SK-N-SH (cell line): ENCODE measurements around the gene RCOR3. TPM values are rescaled to one million over a fixed set of nuclear protein-coding genes. Genes with fewer than 3 reads are reported as not detected.

Experiments used
- CTCF ChIA-PET: fragments of 300-600, 350-600 bp; formaldehyde crosslinking; extraction: SDS; loops from one replicate; lab custom pipeline; 2021; lab: Yijun Ruan, JAX
- POLR2A ChIA-PET: fragments of 350-600 bp; sonication (Branson Sonifier 250); formaldehyde crosslinking; extraction: SDS; loops from one replicate; lab custom pipeline; 2020; ENCODE audit warnings: antibody characterized with exemption, inconsistent platforms; lab: Yijun Ruan, JAX
- DNase-seq: peaks from one replicate; pipeline ENCODE4 v3.0.0; 2012
- H2AFZ ChIP-seq: fragments of 200-600 bp; sonication (generic); 2 replicates; pipeline ENCODE4 v1.8.1; 2016; ENCODE audit warnings: antibody characterized with exemption, mild to moderate bottlenecking, low read depth
- H3F3A ChIP-seq: fragments of 200-600 bp; sonication (generic); replicated peaks from 2 replicates; pipeline ENCODE3; 2016; ENCODE audit warnings: antibody characterized with exemption, mild to moderate bottlenecking; ENCODE audit not compliant: insufficient read depth
- H3K27ac ChIP-seq, 2 experiments: fragments of 200-500 bp in 1 of 2; fragments of 200-600 bp in 1 of 2; sonication (Bioruptor generic) in 1 of 2; sonication (generic), shearing (Covaris generic) in 1 of 2; 2 replicates each; pipeline versions ENCODE4 v1.5.1 to v1.6.1; 2014 to 2016; ENCODE audit warnings: low read depth in 2 of 2, inconsistent platforms in 1 of 2, low read length in 1 of 2, mild to moderate bottlenecking in 1 of 2, mixed read lengths in 1 of 2
- H3K27me3 ChIP-seq: fragments of 200-600 bp; sonication (generic), shearing (Covaris generic); 2 replicates; pipeline ENCODE4 v1.6.1; 2016; ENCODE audit warnings: mixed run types; ENCODE audit not compliant: insufficient read depth
- H3K36me3 ChIP-seq, 2 experiments: fragments of 200-500 bp in 1 of 2; fragments of 200-600 bp in 1 of 2; sonication (Bioruptor generic) in 1 of 2; sonication (generic) in 1 of 2; replicated peaks in 1 of 2; 2 replicates each; pipeline versions ENCODE3 to v1.5.1; 2014 to 2016; ENCODE audit warnings: low read length in 1 of 2, mild to moderate bottlenecking in 1 of 2; ENCODE audit not compliant: insufficient read depth in 2 of 2, control insufficient read depth in 1 of 2
- H3K4me1 ChIP-seq, 2 experiments: fragments of 200-500 bp in 1 of 2; fragments of 200-600 bp in 1 of 2; sonication (Bioruptor generic) in 1 of 2; sonication (generic), shearing (Covaris generic) in 1 of 2; 2 replicates each; pipeline versions ENCODE4 v1.5.1 to v1.6.1; 2014 to 2016; ENCODE audit warnings: low read depth in 1 of 2, low read length in 1 of 2, mixed run types in 1 of 2; ENCODE audit not compliant: insufficient read depth in 2 of 2, control insufficient read depth in 1 of 2
- H3K4me2 ChIP-seq: fragments of 200-600 bp; sonication (generic), shearing (Covaris generic); 2 replicates; pipeline ENCODE4 v1.6.1; 2017; ENCODE audit warnings: mixed run types
- H3K4me3 ChIP-seq, 2 experiments: fragments of 200-500 bp in 1 of 2; fragments of 200-600 bp in 1 of 2; sonication (Bioruptor generic) in 1 of 2; sonication (generic), shearing (Covaris generic) in 1 of 2; 2 replicates each; pipeline versions ENCODE4 v1.5.1 to v1.8.1; 2014 to 2016; ENCODE audit warnings: low read depth in 2 of 2, inconsistent platforms in 1 of 2, low read length in 1 of 2, mild to moderate bottlenecking in 1 of 2, mixed read lengths in 1 of 2, moderate library complexity in 1 of 2
- H3K79me2 ChIP-seq: fragments of 200-600 bp; sonication (generic); 2 replicates; pipeline ENCODE4 v1.8.1; 2017; ENCODE audit warnings: mild to moderate bottlenecking; ENCODE audit not compliant: insufficient read depth
- H3K9ac ChIP-seq: fragments of 200-600 bp; sonication (generic); 2 replicates; pipeline ENCODE4 v1.6.1; 2017; ENCODE audit warnings: mixed run types
- H3K9me2 ChIP-seq: fragments of 200-600 bp; sonication (generic); 2 replicates; pipeline ENCODE4 v1.6.1; 2017; ENCODE audit warnings: mixed run types
- H3K9me3 ChIP-seq: fragments of 200-600 bp; sonication (generic); 2 replicates; pipeline ENCODE4 v1.6.1; 2017; ENCODE audit warnings: mixed run types, mild to moderate bottlenecking, moderate library complexity
- H4K20me1 ChIP-seq: fragments of 200-600 bp; sonication (generic); 2 replicates; pipeline ENCODE4 v1.6.1; 2017; ENCODE audit warnings: mild to moderate bottlenecking, mixed run types; ENCODE audit not compliant: insufficient read depth
- CHD2 ChIP-seq: fragments of 150-350 bp; IDR thresholded peaks from 2 replicates; pipeline ENCODE4 v1.6.1; 2018; ENCODE audit warnings: low read length; ENCODE audit not compliant: partially characterized antibody
- EZH2phosphoT487 ChIP-seq: fragments of 200-600 bp; sonication (generic); IDR thresholded peaks from 2 replicates; pipeline ENCODE4 v1.6.1; 2017; ENCODE audit warnings: low read depth, mixed run types, mild to moderate bottlenecking, antibody characterized with exemption, moderate library complexity, borderline replicate concordance
- FOXM1 ChIP-seq: IDR thresholded peaks from 2 replicates; pipeline ENCODE4 v1.4.0; 2012; ENCODE audit warnings: low read depth, mild to moderate bottlenecking
- GATA2 ChIP-seq: sonication (generic); formaldehyde crosslinking; IDR thresholded peaks from 2 replicates; pipeline ENCODE4 v1.5.0; 2020; ENCODE audit warnings: mild to moderate bottlenecking, missing genetic modification reagents
- JUND ChIP-seq: IDR thresholded peaks from 2 replicates; pipeline ENCODE4 v1.4.0; 2012
- MEF2A ChIP-seq: IDR thresholded peaks from 2 replicates; pipeline ENCODE4 v1.4.0; 2012; ENCODE audit warnings: low read depth, borderline replicate concordance
- NFIC ChIP-seq: IDR thresholded peaks from 2 replicates; pipeline ENCODE4 v1.4.0; 2012; ENCODE audit warnings: borderline replicate concordance
- NRF1 ChIP-seq: IDR thresholded peaks from 2 replicates; pipeline ENCODE4 v1.6.1; 2012; ENCODE audit warnings: low read depth, mild to moderate bottlenecking, low read length
- RAD21 ChIP-seq: IDR thresholded peaks from 2 replicates; pipeline ENCODE4 v1.6.1; 2012; ENCODE audit warnings: mild to moderate bottlenecking, low read length
- TAF1 ChIP-seq: IDR thresholded peaks from 2 replicates; pipeline ENCODE4 v1.6.1; 2012; ENCODE audit warnings: low read depth, mild to moderate bottlenecking, low read length, moderate library complexity, borderline replicate concordance
- TCF12 ChIP-seq: IDR thresholded peaks from 2 replicates; pipeline ENCODE4 v1.4.0; 2012
- TEAD4 ChIP-seq: IDR thresholded peaks from 2 replicates; pipeline ENCODE4 v1.4.0; 2012; ENCODE audit warnings: mild to moderate bottlenecking, borderline replicate concordance; ENCODE audit not compliant: insufficient read depth
- WGBS: methylation state at CpG from one replicate; pipeline ENCODE4 v1.1.6; 2017; ENCODE audit warnings: low lambda C conversion rate; 5-methylcytosine and 5-hydroxymethylcytosine counted together
- polyA plus RNA-seq, 3 experiments: library from polyadenylated mRNA; depleted of rRNA; stranded (reverse); fragments of >200 nt; gene quantifications; 2 replicates each; pipeline ENCODE4 v1.2.3, GENCODE V29; 2012
- TF ChIP-seq, protein P1 (sequence below): IDR thresholded peaks from 2 replicates; pipeline ENCODE4 v1.4.0; 2012; ENCODE audit warnings: low read depth, borderline replicate concordance
- TF ChIP-seq, protein P2 (sequence below): fragments of 150-350 bp; IDR thresholded peaks from 2 replicates; pipeline ENCODE4 v1.6.1; 2016; ENCODE audit warnings: mild to moderate bottlenecking, low read depth, low read length
- TF ChIP-seq, protein P3 (sequence below): fragments of 150-350 bp; IDR thresholded peaks from 2 replicates; pipeline ENCODE4 v1.6.1; 2017; ENCODE audit warnings: antibody characterized with exemption, low read length, low read depth, borderline replicate concordance
- TF ChIP-seq, protein P4 (sequence below): IDR thresholded peaks from 2 replicates; pipeline ENCODE4 v1.4.0; 2012; ENCODE audit warnings: low read depth
- TF ChIP-seq, protein P5 (sequence below): IDR thresholded peaks from 2 replicates; pipeline ENCODE4 v1.6.1; 2012; ENCODE audit warnings: mild to moderate bottlenecking, low read depth, low read length, moderate library complexity
- TF ChIP-seq, protein P6 (sequence below): fragments of 200-600 bp; sonication (generic); IDR thresholded peaks from 2 replicates; pipeline ENCODE4 v1.6.1; 2017; ENCODE audit warnings: antibody characterized with exemption, mild to moderate bottlenecking, moderate library complexity

The RCOR3 gene
- polyA plus RNA-seq, 1 of the 3 experiments (the other 2 are of a cell fraction), result 18.7 TPM

DNA sequence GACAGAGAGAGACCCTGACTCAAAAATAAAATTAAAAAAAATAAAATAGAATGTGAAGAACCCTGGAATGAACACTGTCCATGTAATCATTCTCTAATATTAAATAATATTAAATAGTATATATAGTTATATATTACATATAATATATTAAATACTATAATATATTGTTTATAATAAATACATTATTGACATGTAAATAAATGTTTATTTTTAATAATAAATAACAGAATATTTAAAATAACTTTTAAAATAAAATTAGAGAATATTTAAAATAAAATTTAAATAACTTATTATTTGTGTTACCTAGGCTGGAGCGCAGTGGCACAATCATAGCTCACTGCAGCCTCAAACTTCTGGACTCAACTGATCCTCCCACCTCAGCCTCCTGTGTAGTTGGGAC is 99.5 kb downstream of the RCOR3 start:
- H3K9me2 ChIP-seq, result no peaks in the 10 kb centered on the region
- no peak overlapping the region for H3K9ac ChIP-seq
- no peak overlapping the region for H3K27ac ChIP-seq
- no peaks in the 10 kb centered on the region for H3F3A ChIP-seq
- DNase-seq, result no peak
- WGBS, result 97% methylated on average over 1 of the region's 1 CpG
- H3K4me1 ChIP-seq, result no peaks in the 10 kb centered on the region
- CTCF ChIA-PET, result interaction anchor here (1.3 to 1.8 kb wide), 3 partner anchors 35 to 224 kb away, joined by 3 to 5 read pairs (median 4); partner anchors contain the start of gene KCNH1
- no peaks in the 10 kb centered on the region for H4K20me1 ChIP-seq
- H3K9me3 ChIP-seq, result no peaks in the 10 kb centered on the region
- no peak overlapping the region for H2AFZ ChIP-seq
- H3K4me3 ChIP-seq, result no peak overlapping the region
- TF ChIP-seq, protein P1, sequence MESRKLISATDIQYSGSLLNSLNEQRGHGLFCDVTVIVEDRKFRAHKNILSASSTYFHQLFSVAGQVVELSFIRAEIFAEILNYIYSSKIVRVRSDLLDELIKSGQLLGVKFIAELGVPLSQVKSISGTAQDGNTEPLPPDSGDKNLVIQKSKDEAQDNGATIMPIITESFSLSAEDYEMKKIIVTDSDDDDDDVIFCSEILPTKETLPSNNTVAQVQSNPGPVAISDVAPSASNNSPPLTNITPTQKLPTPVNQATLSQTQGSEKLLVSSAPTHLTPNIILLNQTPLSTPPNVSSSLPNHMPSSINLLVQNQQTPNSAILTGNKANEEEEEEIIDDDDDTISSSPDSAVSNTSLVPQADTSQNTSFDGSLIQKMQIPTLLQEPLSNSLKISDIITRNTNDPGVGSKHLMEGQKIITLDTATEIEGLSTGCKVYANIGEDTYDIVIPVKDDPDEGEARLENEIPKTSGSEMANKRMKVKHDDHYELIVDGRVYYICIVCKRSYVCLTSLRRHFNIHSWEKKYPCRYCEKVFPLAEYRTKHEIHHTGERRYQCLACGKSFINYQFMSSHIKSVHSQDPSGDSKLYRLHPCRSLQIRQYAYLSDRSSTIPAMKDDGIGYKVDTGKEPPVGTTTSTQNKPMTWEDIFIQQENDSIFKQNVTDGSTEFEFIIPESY, result no peak
- no peak for TF ChIP-seq RAD21
- TF ChIP-seq NFIC, result no peak
- TF ChIP-seq TCF12, result no peak
- TF ChIP-seq, protein P2, sequence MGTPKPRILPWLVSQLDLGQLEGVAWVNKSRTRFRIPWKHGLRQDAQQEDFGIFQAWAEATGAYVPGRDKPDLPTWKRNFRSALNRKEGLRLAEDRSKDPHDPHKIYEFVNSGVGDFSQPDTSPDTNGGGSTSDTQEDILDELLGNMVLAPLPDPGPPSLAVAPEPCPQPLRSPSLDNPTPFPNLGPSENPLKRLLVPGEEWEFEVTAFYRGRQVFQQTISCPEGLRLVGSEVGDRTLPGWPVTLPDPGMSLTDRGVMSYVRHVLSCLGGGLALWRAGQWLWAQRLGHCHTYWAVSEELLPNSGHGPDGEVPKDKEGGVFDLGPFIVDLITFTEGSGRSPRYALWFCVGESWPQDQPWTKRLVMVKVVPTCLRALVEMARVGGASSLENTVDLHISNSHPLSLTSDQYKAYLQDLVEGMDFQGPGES, result no peak
- TF ChIP-seq, protein P3, sequence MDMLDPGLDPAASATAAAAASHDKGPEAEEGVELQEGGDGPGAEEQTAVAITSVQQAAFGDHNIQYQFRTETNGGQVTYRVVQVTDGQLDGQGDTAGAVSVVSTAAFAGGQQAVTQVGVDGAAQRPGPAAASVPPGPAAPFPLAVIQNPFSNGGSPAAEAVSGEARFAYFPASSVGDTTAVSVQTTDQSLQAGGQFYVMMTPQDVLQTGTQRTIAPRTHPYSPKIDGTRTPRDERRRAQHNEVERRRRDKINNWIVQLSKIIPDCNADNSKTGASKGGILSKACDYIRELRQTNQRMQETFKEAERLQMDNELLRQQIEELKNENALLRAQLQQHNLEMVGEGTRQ, result no peak
- no peak for TF ChIP-seq EZH2phosphoT487
- TF ChIP-seq, protein P4, sequence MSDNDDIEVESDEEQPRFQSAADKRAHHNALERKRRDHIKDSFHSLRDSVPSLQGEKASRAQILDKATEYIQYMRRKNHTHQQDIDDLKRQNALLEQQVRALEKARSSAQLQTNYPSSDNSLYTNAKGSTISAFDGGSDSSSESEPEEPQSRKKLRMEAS, result no peak
- no peak for TF ChIP-seq FOXM1
- TF ChIP-seq, protein P5, sequence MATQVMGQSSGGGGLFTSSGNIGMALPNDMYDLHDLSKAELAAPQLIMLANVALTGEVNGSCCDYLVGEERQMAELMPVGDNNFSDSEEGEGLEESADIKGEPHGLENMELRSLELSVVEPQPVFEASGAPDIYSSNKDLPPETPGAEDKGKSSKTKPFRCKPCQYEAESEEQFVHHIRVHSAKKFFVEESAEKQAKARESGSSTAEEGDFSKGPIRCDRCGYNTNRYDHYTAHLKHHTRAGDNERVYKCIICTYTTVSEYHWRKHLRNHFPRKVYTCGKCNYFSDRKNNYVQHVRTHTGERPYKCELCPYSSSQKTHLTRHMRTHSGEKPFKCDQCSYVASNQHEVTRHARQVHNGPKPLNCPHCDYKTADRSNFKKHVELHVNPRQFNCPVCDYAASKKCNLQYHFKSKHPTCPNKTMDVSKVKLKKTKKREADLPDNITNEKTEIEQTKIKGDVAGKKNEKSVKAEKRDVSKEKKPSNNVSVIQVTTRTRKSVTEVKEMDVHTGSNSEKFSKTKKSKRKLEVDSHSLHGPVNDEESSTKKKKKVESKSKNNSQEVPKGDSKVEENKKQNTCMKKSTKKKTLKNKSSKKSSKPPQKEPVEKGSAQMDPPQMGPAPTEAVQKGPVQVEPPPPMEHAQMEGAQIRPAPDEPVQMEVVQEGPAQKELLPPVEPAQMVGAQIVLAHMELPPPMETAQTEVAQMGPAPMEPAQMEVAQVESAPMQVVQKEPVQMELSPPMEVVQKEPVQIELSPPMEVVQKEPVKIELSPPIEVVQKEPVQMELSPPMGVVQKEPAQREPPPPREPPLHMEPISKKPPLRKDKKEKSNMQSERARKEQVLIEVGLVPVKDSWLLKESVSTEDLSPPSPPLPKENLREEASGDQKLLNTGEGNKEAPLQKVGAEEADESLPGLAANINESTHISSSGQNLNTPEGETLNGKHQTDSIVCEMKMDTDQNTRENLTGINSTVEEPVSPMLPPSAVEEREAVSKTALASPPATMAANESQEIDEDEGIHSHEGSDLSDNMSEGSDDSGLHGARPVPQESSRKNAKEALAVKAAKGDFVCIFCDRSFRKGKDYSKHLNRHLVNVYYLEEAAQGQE, result no peak
- no peak for TF ChIP-seq TEAD4
- no peak for TF ChIP-seq MEF2A
- TF ChIP-seq CHD2, result no peak
- no peak for TF ChIP-seq NRF1
- TF ChIP-seq, protein P6, sequence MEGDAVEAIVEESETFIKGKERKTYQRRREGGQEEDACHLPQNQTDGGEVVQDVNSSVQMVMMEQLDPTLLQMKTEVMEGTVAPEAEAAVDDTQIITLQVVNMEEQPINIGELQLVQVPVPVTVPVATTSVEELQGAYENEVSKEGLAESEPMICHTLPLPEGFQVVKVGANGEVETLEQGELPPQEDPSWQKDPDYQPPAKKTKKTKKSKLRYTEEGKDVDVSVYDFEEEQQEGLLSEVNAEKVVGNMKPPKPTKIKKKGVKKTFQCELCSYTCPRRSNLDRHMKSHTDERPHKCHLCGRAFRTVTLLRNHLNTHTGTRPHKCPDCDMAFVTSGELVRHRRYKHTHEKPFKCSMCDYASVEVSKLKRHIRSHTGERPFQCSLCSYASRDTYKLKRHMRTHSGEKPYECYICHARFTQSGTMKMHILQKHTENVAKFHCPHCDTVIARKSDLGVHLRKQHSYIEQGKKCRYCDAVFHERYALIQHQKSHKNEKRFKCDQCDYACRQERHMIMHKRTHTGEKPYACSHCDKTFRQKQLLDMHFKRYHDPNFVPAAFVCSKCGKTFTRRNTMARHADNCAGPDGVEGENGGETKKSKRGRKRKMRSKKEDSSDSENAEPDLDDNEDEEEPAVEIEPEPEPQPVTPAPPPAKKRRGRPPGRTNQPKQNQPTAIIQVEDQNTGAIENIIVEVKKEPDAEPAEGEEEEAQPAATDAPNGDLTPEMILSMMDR, result no peak
- no peak for TF ChIP-seq JUND
- no peak for TF ChIP-seq GATA2 (CRISPR knock-in tag)
- no peak for TF ChIP-seq TAF1
- peaks cover 10 to 16% of the 10 kb centered on the region in 2 experiments for H3K36me3 ChIP-seq
- no peaks in the 10 kb centered on the region for H3K27me3 ChIP-seq
- H3K4me2 ChIP-seq, result no peak overlapping the region
- POLR2A ChIA-PET, result no interaction called here
- no peaks in the 10 kb centered on the region for H3K79me2 ChIP-seq
